ENCODE measurements around the gene SRSF3. TPM values are rescaled to one million over a fixed set of nuclear protein-coding genes. Genes with fewer than 3 reads are reported as not detected.

SRSF3 gene
- total and polyA plus RNA-seq, 9 of the 15 experiments (the other 6 are each of a cell fraction or from before 2014, with no cell fraction given): 337 to 1,200 (median 518) TPM

DNA sequence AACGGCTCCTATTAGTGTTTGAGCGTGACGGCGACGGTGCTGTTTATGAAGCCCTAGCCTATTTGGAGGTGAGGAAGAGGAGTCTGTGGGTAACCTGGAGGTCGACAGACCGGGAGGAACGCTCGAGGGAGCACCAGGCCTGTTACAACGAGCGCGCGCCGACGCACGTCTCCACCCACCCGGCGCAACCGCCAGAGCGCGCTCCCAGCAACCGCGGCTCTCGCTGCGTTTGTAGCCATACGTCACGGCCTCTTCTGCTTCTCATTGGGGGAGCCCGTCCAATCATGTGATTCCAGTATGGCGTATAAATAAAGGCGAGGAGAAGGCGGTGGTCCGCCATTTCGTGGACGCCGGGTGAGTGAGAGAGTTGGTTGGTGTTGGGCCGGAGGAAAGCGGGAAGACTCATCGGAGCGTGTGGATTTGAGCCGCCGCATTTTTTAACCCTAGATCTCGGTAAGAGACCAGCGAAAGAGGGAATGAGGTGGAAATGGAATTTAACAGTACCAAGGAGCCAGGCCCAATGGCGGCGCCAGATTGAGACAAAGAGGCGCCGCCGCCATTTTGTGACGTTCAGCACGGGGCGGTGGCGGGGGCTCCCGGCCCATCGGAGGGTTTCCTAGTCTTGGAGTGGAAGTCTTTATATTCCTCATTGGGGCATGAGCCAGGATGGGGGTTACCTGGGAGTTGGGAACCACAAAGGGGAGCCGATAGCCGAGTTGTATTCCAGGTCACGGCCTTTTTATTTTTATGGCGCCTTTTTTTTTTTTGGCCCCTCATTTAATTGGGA lies at the start of gene SRSF3 (continued):
- TF ChIP-seq, protein P1, sequence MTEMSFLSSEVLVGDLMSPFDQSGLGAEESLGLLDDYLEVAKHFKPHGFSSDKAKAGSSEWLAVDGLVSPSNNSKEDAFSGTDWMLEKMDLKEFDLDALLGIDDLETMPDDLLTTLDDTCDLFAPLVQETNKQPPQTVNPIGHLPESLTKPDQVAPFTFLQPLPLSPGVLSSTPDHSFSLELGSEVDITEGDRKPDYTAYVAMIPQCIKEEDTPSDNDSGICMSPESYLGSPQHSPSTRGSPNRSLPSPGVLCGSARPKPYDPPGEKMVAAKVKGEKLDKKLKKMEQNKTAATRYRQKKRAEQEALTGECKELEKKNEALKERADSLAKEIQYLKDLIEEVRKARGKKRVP (CRISPR knock-in tag; IDR thresholded peaks at IDR 0.05): peak; percentile 35; the same call in 1 of the 2 replicates
- TF ChIP-seq ZFPM2 (CRISPR knock-in tag; IDR thresholded peaks at IDR 0.05) (0 out of 2 replicates have a peak, but pooled peaks have one; percentile 89), DNMT1 (IDR thresholded peaks at IDR 0.05) (no peak), KLF13 (tag; IDR thresholded peaks at IDR 0.05; ENCODE audit: borderline replicate concordance, low read depth) (peak; percentile 58; the same call in 1 of the 2 replicates), POLR2AphosphoS5 (IDR thresholded peaks at IDR 0.05; ENCODE audit: control insufficient read depth, insufficient read depth, low read depth, low read length) (peak; percentile 100), SRSF1 (IDR thresholded peaks at IDR 0.05; ENCODE audit: low read depth, low read length) (peak; percentile 91; the same call in 1 of the 2 replicates), POU5F1 (IDR thresholded peaks at IDR 0.05; ENCODE audit: borderline replicate concordance, low read depth, low read length, partially characterized antibody) (no peak), MIER1 (IDR thresholded peaks at IDR 0.05; ENCODE audit: low read depth) (peak; percentile 61), CHD4 (IDR thresholded peaks at IDR 0.05; ENCODE audit: insufficient read depth, insufficient replicate concordance, low read depth, low read length, poor library complexity, severe bottlenecking) (no peak), LARP7 (IDR thresholded peaks at IDR 0.05) (peak; percentile 43; the same call in 1 of the 2 replicates)
- TF ChIP-seq, protein P2, sequence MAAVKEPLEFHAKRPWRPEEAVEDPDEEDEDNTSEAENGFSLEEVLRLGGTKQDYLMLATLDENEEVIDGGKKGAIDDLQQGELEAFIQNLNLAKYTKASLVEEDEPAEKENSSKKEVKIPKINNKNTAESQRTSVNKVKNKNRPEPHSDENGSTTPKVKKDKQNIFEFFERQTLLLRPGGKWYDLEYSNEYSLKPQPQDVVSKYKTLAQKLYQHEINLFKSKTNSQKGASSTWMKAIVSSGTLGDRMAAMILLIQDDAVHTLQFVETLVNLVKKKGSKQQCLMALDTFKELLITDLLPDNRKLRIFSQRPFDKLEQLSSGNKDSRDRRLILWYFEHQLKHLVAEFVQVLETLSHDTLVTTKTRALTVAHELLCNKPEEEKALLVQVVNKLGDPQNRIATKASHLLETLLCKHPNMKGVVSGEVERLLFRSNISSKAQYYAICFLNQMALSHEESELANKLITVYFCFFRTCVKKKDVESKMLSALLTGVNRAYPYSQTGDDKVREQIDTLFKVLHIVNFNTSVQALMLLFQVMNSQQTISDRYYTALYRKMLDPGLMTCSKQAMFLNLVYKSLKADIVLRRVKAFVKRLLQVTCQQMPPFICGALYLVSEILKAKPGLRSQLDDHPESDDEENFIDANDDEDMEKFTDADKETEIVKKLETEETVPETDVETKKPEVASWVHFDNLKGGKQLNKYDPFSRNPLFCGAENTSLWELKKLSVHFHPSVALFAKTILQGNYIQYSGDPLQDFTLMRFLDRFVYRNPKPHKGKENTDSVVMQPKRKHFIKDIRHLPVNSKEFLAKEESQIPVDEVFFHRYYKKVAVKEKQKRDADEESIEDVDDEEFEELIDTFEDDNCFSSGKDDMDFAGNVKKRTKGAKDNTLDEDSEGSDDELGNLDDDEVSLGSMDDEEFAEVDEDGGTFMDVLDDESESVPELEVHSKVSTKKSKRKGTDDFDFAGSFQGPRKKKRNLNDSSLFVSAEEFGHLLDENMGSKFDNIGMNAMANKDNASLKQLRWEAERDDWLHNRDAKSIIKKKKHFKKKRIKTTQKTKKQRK (IDR thresholded peaks at IDR 0.05; ENCODE audit: borderline replicate concordance, low read depth, low read length): 0 out of 2 replicates have a peak, but pooled peaks have one; percentile 22
- TF ChIP-seq, protein P3, sequence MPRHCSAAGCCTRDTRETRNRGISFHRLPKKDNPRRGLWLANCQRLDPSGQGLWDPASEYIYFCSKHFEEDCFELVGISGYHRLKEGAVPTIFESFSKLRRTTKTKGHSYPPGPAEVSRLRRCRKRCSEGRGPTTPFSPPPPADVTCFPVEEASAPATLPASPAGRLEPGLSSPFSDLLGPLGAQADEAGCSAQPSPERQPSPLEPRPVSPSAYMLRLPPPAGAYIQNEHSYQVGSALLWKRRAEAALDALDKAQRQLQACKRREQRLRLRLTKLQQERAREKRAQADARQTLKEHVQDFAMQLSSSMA (CRISPR knock-in tag; IDR thresholded peaks at IDR 0.05): 0 out of 2 replicates have a peak, but pooled peaks have one; percentile 2
- TF ChIP-seq, protein P4, sequence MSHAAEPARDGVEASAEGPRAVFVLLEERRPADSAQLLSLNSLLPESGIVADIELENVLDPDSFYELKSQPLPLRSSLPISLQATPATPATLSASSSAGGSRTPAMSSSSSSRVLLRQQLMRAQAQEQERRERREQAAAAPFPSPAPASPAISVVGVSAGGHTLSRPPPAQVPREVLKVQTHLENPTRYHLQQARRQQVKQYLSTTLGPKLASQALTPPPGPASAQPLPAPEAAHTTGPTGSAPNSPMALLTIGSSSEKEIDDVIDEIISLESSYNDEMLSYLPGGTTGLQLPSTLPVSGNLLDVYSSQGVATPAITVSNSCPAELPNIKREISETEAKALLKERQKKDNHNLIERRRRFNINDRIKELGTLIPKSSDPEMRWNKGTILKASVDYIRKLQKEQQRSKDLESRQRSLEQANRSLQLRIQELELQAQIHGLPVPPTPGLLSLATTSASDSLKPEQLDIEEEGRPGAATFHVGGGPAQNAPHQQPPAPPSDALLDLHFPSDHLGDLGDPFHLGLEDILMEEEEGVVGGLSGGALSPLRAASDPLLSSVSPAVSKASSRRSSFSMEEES (CRISPR knock-in tag; IDR thresholded peaks at IDR 0.05): peak; percentile 95
